Esophagus squamous epithelium (tissue), 4 donors: ENCODE measurements around the gene GALNTL6.

Source experiments
- CTCF ChIP-seq, 6 experiments: fragments of 450-650 bp in 4 of 6; fragments of 200-600 bp in 2 of 6; sonication (generic) in 2 of 6; IDR thresholded peaks; one replicate each; pipeline ENCODE4 v1.5.1; 2016 to 2019; ENCODE audit warnings: antibody characterized with exemption in 6 of 6, mild to moderate bottlenecking in 4 of 6, moderate library complexity in 4 of 6
- POLR2A ChIP-seq, 4 donors: fragments of 450-650 bp; IDR thresholded peaks; one replicate each; pipeline ENCODE4 v1.6.1; 2017; ENCODE audit warnings: antibody characterized with exemption in 4 of 4, mild to moderate bottlenecking in 4 of 4, moderate library complexity in 3 of 4

- no peak for TF ChIP-seq POLR2A (IDR thresholded peaks at IDR 0.05)
- TF ChIP-seq CTCF (IDR thresholded peaks at IDR 0.05) = no peak
Measured at GRCh38 chr4:172978848-172979247, 1165.6 kb downstream of the GALNTL6 start.
